GM12801 (cell line): ENCODE data around the gene VAV1.

Source experiments
- TF ChIP-seq, protein P1 (sequence below): IDR thresholded peaks from one replicate; pipeline ENCODE4 v1.5.1; 2011; ENCODE audit warnings: control low read depth; ENCODE audit not compliant: insufficient read length; ENCODE audit errors: extremely low read depth

The VAV1 gene

DNA sequence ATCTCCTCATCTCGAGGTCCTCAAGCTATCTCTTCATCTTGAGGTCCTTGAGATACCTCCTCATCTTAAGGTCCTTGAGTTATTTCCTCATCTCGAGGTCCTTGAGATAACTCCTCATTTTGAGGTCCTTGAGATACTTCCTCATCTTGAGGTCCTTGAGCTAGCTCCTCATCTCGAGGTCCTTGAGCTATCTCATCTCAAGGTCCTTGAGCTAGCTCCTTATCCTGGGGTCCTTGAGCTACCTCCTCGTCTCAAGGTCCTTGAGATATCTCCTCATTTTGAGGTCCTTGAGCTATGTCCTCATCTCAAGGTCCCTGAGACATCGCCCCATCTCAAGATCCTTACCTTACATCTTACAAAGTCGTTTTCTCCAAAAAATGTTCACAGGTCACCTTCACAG lies 18.7 kb downstream of the VAV1 start:
- TF ChIP-seq, protein P1, sequence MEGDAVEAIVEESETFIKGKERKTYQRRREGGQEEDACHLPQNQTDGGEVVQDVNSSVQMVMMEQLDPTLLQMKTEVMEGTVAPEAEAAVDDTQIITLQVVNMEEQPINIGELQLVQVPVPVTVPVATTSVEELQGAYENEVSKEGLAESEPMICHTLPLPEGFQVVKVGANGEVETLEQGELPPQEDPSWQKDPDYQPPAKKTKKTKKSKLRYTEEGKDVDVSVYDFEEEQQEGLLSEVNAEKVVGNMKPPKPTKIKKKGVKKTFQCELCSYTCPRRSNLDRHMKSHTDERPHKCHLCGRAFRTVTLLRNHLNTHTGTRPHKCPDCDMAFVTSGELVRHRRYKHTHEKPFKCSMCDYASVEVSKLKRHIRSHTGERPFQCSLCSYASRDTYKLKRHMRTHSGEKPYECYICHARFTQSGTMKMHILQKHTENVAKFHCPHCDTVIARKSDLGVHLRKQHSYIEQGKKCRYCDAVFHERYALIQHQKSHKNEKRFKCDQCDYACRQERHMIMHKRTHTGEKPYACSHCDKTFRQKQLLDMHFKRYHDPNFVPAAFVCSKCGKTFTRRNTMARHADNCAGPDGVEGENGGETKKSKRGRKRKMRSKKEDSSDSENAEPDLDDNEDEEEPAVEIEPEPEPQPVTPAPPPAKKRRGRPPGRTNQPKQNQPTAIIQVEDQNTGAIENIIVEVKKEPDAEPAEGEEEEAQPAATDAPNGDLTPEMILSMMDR: no peak

GRCh38 chr19:6793411-6793810 lies 20.9 kb downstream of the VAV1 start:
- TF ChIP-seq, protein P1: no peak

GRCh38 chr19:6793973-6794372 lies 21.5 kb downstream of the VAV1 start:
- TF ChIP-seq, protein P1: no peak

GRCh38 chr19:6794686-6795431 lies 22.4 kb downstream of the VAV1 start:
- TF ChIP-seq, protein P1: no peak

DNA sequence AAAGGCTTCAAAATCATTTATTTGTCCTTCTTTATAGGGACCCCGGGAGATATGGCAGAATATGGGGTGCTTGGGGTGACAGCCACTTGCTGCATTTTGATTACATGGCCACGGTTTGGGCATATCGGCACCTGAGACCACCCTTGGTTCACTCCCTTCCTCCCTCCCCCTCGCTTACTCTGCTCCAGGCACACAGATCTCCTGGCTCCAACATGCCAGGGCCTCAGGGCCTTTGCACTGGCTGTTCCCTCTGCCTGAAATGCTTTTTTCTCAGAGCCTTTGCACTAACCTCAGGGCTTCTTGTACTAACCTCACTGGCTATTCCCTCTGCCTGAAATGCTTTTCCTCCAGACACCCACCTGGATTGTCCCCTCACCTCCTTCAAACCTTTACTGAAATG lies 23.8 kb downstream of the VAV1 start:
- TF ChIP-seq, protein P1: no peak

- TF ChIP-seq, protein P1: no peak
Observed at GRCh38 chr19:6797646-6798045, 25.1 kb downstream of the VAV1 start.

DNA sequence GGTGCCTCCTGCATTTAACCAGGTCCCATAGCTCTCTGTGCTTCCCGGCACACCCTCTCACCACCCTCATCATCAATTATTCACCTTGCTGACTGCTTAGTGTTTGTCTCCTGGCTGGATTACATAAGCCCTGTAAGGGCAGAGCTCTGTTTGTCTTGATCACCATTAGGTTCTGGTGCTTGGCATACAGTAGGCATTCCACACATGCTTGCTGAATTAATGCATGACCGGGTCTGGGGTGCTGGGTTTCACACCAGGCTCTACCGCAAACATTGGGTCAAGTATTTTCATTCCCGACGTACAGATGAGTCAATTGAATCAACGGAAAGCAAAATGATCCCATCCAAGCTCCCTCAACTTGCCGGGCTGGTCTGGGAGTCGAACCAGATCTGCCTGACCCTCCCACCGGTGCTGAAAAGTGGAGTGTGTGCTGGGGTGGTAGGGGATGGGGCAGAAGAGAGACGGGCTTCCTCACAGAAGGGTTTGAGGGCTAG lies 28.5 kb downstream of the VAV1 start:
- TF ChIP-seq, protein P1: no peak
